Activated CD8-positive, alpha-beta memory T cell treated with anti-CD3 and anti-CD28 coated beads, Interleukin-2, amount 50 U/mL, for 4 hours (primary cell): ENCODE results near the gene TPSB2.
A peak's percentile ranks its signal among the peaks of the same experiment; 100 is the strongest.
"Not testable (repeated sequence)": the region's sequence is repeated elsewhere in the genome, so short reads cannot be mapped to it uniquely, and the experiment has no call there.

ENCODE experiments used
- DNase-seq: peaks from one replicate; pipeline ENCODE4 v3.0.0-alpha.2; 2020

Gene TPSB2

GRCh38 chr16:1199347-1200013 lies 30.5 kb downstream of the TPSB2 start:
- DNase-seq = no peak

DNA sequence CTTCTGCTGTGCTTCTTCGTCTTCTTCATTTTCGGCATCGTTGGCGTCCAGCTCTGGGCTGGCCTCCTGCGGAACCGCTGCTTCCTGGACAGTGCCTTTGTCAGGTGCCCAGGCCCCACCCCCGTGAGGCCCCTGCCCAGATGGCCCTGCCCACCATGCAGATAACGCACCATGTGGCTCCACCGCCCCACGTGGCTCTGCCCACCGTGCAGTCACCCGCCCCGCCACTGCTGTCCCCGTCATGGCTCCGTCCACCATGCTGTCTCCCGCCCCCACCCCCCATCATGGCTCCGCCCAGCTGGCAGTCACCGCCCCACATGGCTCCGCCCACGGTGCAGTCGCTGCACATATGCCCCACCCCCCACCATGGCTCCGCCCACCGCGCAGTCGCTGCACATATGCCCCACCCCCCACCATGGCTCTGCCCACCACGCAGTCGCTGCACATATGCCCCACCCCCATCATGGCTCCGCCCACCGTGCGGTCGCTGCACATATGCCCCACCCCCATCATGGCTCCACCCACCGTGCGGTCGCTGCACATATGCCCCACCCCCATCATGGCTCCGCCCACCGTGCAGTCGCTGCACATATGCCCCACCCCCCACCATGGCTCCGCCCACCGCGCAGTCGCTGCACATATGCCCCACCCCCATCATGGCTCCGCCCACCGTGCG lies 31.2 kb downstream of the TPSB2 start:
- not testable (repeated sequence) for DNase-seq

- no peak for DNase-seq
Measured at GRCh38 chr16:1198194-1198593, 31.8 kb downstream of the TPSB2 start.

- no peak for DNase-seq
Measured at GRCh38 chr16:1197237-1197866, 32.6 kb downstream of the TPSB2 start.

- no peak for DNase-seq
Measured at GRCh38 chr16:1196494-1196893, 33.5 kb downstream of the TPSB2 start.

DNA sequence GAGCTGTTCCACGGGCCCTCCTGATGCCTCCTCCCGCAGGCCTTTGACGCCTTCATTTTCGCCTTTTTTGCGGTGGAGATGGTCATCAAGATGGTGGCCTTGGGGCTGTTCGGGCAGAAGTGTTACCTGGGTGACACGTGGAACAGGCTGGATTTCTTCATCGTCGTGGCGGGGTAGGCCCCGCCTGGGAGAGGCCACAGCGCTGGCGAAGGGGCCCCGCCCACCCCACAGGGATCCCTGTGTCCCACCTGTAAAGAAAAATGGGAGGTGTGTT lies 34.7 kb downstream of the TPSB2 start:
- no peak for DNase-seq

DNA sequence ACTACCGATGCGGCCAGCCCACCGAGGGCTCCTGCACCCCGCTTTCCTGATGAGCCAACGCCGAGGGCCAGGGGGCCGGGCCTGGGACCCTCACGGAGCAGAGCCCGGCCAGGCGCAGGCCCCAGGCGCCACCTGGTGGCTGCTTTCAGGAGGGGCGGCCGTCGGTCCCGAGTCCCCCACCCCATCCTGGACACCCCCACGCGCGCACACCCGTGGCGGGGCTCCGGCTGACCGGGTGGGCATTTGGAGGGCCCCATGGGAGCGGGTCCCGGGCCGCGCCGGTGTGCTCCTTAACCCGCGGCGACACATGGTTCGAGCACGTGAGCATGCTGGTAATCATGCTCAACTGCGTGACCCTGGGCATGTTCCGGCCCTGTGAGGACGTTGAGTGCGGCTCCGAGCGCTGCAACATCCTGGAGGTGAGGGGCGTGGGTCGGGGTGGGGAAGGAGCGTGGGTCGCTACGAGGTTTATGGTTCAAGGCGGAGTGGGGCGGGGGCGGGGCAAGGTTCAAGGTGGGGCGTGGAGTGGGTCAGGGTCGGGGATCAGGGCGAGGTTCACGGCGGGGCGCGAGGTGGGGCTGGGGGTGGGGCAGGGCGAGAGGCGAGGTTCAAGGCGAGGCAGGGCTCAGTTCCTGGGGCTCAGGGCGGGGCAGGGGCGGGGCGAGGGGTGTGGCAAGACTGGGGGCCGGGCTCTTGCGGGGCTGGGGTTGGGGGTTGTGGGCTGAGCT lies 35.2 kb downstream of the TPSB2 start:
- DNase-seq = peak; percentile 29

- DNase-seq = no peak
Measured at GRCh38 chr16:1193825-1194581, 36.0 kb downstream of the TPSB2 start.

DNA sequence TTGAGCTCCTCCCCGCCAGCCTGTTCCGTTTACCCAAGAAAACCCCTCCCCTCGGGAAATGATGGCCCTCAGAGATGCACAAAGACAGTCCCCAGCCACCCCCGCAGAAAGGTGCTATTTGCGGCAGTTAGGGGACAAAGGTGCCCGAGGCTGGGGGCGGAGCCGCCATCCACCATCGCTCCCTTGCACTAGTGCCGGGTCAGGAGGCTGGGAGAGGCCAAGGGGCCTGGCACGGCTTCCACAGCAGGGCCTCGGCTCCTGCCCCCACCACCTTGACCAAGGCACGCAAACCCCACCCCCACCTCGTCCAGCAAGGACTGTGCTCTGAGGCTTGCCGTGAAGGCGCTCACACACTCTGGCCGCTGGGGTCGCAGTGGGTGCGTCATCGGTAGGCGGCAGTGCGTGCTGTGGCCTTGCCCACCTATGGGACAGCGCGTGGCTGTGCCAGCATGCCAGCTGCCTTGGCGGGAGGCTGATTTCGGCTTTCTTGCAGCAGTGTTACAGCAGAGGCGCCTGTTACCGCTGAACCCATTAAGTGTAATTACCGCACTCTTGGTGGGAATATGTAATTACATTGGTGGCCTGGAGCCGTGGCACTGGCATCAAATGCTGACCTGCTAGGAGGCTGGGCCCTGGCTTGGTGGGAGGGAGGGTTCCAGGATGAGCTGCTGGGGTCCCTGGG lies 36.7 kb downstream of the TPSB2 start:
- no peak for DNase-seq

GRCh38 chr16:1192384-1193073 lies 37.5 kb downstream of the TPSB2 start:
- DNase-seq = no peak

- not testable (repeated sequence) for DNase-seq
Measured at GRCh38 chr16:1190789-1191188, 39.2 kb downstream of the TPSB2 start.

- DNase-seq = no peak
Measured at GRCh38 chr16:1189455-1189854, 40.5 kb downstream of the TPSB2 start.

DNA sequence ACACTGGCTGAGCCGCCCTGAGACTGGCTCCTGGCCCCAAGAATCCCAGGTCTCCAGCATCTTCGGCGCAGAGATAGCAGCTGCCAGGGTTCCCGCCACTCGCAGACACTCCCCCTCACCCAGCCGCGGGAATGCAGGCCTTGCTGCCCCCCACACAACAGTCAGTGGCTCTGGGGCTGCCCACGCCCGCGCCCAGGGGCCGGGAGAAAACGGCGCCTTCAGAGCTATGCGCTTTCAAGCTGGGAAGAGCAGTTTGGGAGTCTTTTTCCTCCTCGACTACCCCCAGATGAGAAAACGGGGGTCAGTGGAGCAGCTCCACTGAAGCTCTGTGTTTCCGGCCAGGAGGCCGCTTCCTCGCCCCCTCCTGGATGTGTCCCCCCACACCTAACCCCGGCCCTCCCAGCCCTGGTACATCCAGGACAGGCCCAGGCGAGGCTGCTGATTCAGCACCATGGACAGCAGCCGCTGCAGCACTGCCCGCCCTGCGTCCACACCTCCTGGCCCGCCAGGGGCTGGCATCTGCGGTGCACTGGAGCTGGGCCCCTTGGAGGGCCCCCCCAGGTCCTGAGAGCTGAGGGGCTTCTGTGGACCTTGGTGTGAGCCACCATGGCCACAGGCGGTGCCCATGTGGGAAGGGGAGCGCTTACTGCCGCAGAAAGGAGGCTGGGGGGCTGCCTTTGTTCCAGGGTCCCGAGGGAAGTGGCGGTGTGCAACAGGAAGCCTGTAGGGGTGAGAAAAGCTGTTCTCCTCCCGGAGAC lies 41.4 kb downstream of the TPSB2 start:
- DNase-seq = peak; percentile 49

- not testable (repeated sequence) for DNase-seq
Measured at GRCh38 chr16:1185460-1186207, 44.4 kb downstream of the TPSB2 start.

GRCh38 chr16:1184980-1185379 lies 45.0 kb downstream of the TPSB2 start:
- DNase-seq = no peak

DNA sequence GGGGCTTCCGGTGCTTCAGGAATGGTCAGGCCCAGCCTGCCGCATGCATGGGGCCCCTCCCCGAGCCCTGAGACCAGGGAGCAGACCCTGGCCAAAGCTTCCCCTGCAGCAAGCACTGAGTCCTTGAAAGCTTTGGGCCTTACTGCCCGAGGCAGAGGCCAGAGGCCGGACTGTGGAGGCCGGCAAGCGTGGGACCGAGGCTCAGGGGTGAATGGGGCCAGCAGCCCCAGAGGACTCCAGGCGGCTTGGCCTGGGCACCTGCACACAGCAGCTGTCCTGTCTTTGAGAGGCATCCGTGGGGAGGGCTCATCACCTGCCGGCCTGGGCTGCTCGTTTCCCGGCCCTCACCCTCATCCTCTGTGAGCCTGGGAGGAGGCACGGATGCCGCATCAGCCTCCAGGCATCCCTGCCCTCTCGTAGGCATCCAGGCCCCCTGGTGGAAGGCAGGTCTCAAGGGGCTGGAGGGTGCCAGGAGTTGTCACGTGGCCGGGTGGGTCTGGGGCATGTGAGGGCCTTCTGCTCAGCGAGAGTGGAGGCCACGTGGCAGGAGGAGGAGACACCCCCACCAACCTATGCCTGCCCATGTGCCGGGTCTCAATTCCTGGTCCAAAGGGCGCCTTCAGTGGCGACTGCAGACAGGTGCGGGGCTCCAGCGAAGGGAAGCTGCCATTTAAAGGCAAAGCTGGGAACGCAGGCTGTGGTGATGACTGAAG lies 45.7 kb downstream of the TPSB2 start:
- DNase-seq = no peak

DNA sequence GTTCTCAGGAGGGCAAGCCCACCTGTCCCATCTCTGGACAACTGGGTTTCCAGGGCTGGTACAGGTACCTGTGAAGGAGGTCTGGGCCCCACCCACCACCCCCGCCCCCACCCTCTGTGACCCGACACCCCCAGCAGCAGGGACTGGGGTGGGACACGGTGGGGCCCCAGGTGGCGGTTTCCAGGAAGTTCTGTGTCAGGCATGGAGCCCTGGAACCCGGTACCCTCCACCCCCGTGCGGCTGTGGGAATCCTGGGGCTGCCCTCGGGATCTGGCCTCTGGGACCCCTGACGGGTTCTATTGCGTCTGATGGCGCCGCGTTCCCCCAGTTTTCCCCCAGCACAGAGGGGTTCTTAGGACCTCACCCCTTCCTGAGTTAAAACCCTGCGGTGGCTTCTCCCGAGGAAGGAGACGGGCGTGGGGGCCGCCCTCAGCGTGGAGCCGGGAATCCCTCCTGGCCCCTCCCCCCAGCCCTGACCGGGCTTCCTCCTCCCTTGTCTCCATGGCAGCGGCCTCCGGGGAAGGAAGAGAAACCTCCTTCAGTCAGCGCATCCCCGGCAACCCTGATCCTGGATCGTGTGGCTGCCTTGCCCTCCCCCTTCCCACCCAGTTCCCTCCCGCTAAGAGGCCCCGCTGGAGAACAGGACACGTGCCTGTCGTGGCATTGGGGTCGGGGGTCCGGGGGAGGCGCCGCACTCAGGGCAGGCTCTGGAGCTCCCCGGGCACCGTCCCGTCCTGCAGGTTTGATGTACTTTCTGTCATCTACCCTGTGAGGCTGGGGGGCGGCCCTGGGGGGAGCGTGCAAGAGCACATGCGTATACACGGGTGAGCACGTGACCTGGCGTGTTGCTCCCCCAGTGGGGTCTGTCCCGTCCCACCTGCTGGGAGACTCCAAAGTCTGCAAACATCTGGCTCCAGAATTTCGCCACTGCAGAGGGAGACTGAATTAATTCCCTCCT lies 46.8 kb downstream of the TPSB2 start:
- no peak for DNase-seq

DNA sequence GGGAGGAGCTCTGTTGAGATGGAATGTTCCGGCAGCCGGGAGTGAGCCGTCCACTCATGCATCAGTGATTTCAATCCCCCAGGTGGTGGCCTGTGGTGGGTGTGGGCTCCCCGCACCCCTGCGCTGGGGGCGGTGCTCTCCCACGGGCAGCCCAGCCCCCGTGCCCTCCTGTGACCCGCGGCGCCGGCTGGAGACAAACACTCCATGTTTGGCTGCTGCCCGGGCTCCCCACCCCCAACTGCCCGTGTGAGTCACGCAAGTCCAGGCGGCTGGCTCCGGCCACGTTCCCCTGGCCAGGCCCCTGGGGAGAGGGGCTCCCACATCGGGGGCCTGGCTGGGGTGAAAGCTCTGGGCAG lies 47.7 kb downstream of the TPSB2 start:
- DNase-seq = no peak
